Hair follicular keratinocyte (primary cell): ENCODE results near the gene GPR15LG. TPM values are rescaled to one million over a fixed set of nuclear protein-coding genes. Genes with fewer than 3 reads are reported as not detected.

Experiments
- total RNA-seq: library from RNA; depleted of rRNA; stranded (reverse); fragments of >200 nt; gene quantifications from 2 replicates; pipeline ENCODE4 v1.2.3, GENCODE V29; 2015

Gene GPR15LG
- total RNA-seq: 0.99 TPM in 1 of 2 replicates, not detected in the other

DNA sequence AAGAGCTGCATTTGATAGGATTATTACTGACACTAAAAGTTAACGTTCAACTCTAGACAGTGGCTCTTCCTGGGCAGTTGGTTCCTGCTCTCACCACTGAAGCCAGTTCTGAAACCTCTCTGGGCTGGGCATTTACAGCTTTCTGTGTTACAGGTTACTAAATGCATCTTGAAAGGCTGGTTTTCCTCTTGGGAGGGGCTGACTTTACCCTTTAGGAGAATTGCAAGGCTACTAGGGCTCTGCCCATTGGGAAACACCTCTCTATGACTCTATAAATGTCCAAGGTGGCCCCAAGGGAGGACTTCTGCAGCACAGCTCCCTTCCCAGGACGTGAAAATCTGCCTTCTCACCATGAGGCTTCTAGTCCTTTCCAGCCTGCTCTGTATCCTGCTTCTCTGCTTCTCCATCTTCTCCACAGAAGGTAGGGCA is at the start of gene GPR15LG:
Gene GPR15LG (plus strand): TSS at position 301 of the 429 bp plus-strand sequence. CDS start 51 bp downstream, at position 352.

DNA sequence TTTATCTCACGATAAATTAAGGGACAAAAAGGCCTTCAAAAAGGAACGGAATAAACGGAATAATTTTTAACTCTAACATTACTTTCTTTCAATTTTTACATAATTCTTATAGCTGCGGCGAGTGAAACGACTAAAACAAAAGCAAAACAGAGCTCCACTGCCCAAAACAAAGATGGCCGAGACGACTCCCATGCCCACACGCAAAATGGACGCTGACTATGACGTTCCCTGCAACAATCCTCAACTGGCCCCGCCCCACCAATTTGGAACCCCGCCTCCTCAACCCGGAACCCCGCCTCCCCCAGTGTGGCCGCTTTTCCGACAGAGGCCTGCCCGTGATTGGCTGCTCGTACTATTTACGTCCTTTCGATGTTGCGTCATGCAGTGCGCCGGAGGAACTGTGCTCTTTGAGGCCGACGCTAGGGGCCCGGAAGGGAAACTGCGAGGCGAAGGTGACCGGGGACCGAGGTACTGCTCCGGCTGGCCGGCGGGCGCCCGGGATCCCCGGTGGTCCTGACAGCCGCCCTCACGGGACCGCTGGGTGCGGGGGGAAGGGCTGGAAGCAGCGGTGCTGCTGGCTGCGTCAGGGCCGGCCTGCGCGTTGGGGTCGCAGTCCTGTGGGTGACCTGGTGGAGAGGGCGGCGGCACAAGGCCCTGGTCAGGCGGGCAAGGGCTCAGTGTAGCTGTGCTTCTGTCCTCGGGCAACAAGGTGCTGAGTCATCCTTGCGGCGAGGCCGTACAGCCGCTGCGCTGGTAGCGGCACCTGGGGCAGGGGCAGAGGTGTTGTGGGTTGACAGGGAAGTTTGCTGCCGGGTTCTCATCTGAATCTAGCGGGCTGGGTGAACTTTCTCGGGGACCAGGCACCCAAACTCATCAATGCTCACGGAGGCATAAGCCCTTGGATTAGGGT is 34.2 kb upstream of the GPR15LG start, which contains the start of gene GHITM:
Gene GHITM (plus strand): TSS at position 384 of the 910 bp plus-strand sequence. CDS start 1,992 bp downstream, outside the sequence.

DNA sequence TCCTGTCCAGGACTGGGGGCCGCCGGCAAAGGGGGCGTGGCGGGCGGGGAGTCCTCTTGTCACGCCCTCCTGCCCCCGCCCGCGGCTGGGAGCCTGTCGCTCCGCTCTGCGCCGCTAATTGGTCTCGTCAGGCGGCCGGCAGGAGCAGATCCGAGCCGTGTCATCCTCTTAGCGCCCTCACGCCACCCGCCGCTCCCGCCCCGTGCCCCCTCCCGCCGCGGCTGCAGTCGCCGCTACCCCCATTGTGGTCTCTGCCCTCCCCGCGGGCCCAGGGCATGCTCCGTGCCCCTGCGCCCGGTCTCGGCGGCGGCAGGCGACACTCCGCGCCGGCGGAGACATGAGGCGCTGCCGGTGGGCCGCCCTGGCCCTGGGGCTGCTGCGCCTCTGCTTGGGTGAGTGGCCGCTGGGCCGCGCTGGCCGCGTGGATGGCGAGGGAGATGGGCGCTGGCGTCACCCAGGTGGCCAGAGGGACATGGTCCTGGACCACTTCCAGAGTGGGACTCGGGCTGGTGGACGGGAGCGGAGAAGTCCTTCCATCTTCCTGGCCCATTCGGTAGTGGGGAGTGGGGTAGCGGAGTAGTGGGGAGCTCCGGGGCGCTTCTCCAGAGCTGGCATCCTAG is 20.9 kb downstream of the GPR15LG start, which contains the start of gene CDHR1:
Gene CDHR1 (plus strand): TSS at position 114 of the 620 bp plus-strand sequence. CDS start 224 bp downstream, at position 338.

DNA sequence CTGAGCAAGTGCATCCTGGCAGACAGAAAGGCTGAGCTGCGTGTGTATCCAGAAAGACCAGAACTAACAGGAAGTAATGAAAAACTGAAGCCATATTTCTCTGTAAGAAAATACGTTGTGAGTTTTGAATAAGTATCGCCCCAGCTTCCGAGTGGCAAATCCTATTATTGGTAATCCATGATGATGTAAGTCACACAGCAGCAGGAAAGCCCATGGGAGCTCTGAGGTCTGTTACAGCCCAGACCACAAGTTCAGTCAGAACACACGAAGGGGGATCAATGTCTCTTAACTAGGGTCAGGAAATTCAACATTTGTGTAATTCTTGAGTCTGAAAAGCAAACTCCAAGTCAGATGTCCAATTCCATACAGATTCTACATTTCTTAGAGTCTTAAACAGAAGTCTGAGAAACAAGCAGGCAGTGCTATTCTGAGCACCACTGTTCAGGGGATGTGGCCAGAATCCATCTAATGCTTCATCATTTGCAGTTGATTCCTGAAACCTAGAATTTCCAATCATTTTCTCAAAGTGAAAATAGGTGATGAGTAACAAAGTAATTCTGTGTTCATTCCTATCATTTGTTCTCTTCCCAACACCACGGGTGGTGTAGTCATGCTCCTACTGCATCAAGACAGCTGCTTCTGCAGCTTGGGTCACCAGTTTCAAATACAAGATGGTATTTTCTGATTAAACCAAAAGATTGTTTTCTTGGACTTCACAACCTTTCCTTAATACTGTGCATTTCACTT is 52.0 kb downstream of the GPR15LG start, which contains the start of gene LRIT2:
Gene LRIT2 (minus strand): TSS at position 118 of the 747 bp plus-strand sequence. CDS start 24 bp downstream, at position 94.

Other genes with a start within 250 kb of the GPR15LG start
- gene GHITM, start 34.3 kb upstream of the GPR15LG start, total RNA-seq: 191 and 192 TPM in 2 replicates
- gene CDHR1, start 20.7 kb downstream of the GPR15LG start, total RNA-seq: 1.9 and 3.0 TPM in 2 replicates
- gene LRIT2, start 51.7 kb downstream of the GPR15LG start, total RNA-seq: not detected in 2 replicates
- gene LRIT1, start 67.7 kb downstream of the GPR15LG start, total RNA-seq: not detected in 2 replicates
- gene RGR, start 71.3 kb downstream of the GPR15LG start, total RNA-seq: not detected in 2 replicates
- 17.3 and 18.5 TPM in 2 replicates for gene CCSER2, start 154.8 kb downstream of the GPR15LG start, total RNA-seq